ENCODE measurements around the gene MAP9. TPM values are rescaled to one million over a fixed set of nuclear protein-coding genes. Genes with fewer than 3 reads are reported as not detected.

Gene MAP9
- total and polyA plus RNA-seq, 4 donors, result 0.14 to 2.0 (median 0.77) TPM

DNA sequence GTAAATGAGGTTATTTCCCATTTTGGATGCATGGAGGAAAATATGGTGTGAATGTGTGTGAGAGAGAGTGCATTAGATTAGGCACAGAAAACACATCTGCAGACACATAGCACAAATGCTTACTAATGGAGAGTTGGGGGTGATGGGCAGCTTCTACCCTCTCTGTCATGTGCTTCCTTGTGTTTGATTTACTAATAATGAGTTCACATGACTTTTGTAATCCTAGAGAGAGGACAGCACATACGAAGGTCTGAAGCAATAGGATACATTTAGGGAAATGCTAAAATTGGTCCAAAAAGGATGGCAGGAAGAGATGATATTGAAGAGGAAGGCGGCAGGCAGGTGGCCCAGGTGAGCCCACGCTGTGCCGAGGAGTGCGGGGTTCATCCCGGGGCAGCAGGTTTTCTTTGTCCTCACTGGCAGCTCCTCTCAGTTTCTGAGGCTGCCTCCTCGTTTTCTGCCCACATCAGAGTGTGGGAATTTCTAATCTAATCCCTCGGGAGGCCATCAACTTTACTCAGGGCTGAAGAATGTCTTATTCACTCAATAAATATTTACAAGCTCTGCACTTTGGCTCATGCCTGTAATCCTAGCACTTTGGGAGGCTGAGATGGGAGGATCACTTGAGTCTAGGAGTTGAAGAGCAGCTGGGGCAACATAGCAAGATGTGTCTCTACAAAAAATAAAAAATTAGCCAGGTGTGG is 15.9 kb upstream of the MAP9 start:
- Histone ChIP-seq H3K27ac (ENCODE audit: low read depth in 1 of 2, low read length in 2 of 2) (no peak overlapping the region), H3K4me3 (ENCODE audit: low read depth in 1 of 3, low read length in 3 of 3) (no peak overlapping the region), H3K27me3 (ENCODE audit: control insufficient read depth in 4 of 4, insufficient read depth in 4 of 4, low read length in 3 of 4) (peaks cover 0 to 2% (median 0%) of the 10 kb centered on the region in 4 donors), H3K9me3 (ENCODE audit: control insufficient read depth in 4 of 4, low read length in 3 of 4) (no peaks in the 10 kb centered on the region), H3K36me3 (ENCODE audit: control insufficient read depth in 4 of 4, insufficient read depth in 3 of 4, low read depth in 1 of 4, low read length in 3 of 4) (no peaks in the 10 kb centered on the region), H3K9ac (ENCODE audit: low read depth in 1 of 2, low read length in 2 of 2) (no peak overlapping the region), H3K4me1 (ENCODE audit: control insufficient read depth in 4 of 4, insufficient read depth in 4 of 4, low read length in 3 of 4) (no peaks in the 10 kb centered on the region)
- DNase-seq (ENCODE audit: low spot score), result no peak
- no peak for TF ChIP-seq HNF4G (IDR thresholded peaks at IDR 0.05)
- WGBS, result 64% methylated on average over 8 of the region's 8 CpGs

DNA sequence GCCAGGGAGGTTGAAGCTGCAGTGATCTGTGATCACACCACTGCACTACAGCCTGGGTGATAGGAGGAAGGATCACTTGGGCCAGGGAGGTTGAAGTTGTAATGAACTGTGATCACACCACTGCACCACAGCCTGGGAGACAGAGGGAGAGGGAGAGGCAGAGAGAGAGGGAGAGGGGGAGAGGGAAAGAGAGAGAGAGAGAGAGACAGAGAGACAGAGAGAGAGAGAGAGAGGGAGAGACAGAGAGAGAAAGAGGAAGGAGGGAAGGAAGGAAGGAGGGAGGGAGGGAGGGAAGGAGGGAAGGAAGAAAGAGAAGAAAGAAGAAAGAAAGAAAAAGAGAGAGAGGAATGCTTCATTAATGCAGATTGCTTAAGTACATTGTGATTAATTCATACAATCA is 15.2 kb upstream of the MAP9 start:
- Histone ChIP-seq H3K36me3 (ENCODE audit: control insufficient read depth in 4 of 4, insufficient read depth in 3 of 4, low read depth in 1 of 4, low read length in 3 of 4) (no peaks in the 10 kb centered on the region), H3K9ac (ENCODE audit: low read depth in 1 of 2, low read length in 2 of 2) (no peak overlapping the region), H3K27me3 (ENCODE audit: control insufficient read depth in 4 of 4, insufficient read depth in 4 of 4, low read length in 3 of 4) (peaks cover 0 to 2% (median 0%) of the 10 kb centered on the region in 4 donors), H3K27ac (ENCODE audit: low read depth in 1 of 2, low read length in 2 of 2) (no peak overlapping the region), H3K4me1 (ENCODE audit: control insufficient read depth in 4 of 4, insufficient read depth in 4 of 4, low read length in 3 of 4) (no peaks in the 10 kb centered on the region), H3K4me3 (ENCODE audit: low read depth in 1 of 3, low read length in 3 of 3) (no peak overlapping the region), H3K9me3 (ENCODE audit: control insufficient read depth in 4 of 4, low read length in 3 of 4) (no peaks in the 10 kb centered on the region)
- TF ChIP-seq, protein P1, sequence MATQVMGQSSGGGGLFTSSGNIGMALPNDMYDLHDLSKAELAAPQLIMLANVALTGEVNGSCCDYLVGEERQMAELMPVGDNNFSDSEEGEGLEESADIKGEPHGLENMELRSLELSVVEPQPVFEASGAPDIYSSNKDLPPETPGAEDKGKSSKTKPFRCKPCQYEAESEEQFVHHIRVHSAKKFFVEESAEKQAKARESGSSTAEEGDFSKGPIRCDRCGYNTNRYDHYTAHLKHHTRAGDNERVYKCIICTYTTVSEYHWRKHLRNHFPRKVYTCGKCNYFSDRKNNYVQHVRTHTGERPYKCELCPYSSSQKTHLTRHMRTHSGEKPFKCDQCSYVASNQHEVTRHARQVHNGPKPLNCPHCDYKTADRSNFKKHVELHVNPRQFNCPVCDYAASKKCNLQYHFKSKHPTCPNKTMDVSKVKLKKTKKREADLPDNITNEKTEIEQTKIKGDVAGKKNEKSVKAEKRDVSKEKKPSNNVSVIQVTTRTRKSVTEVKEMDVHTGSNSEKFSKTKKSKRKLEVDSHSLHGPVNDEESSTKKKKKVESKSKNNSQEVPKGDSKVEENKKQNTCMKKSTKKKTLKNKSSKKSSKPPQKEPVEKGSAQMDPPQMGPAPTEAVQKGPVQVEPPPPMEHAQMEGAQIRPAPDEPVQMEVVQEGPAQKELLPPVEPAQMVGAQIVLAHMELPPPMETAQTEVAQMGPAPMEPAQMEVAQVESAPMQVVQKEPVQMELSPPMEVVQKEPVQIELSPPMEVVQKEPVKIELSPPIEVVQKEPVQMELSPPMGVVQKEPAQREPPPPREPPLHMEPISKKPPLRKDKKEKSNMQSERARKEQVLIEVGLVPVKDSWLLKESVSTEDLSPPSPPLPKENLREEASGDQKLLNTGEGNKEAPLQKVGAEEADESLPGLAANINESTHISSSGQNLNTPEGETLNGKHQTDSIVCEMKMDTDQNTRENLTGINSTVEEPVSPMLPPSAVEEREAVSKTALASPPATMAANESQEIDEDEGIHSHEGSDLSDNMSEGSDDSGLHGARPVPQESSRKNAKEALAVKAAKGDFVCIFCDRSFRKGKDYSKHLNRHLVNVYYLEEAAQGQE (IDR thresholded peaks at IDR 0.05), result no peak
- TF ChIP-seq RAD21 (IDR thresholded peaks at IDR 0.05) (no peak), HNF4A (conservative IDR thresholded peaks at IDR 0.05) (no peak), NR2F2 (IDR thresholded peaks at IDR 0.05) (no peak), YY1 (IDR thresholded peaks at IDR 0.05) (no peak)
- no peak for DNase-seq (ENCODE audit: low spot score)

DNA sequence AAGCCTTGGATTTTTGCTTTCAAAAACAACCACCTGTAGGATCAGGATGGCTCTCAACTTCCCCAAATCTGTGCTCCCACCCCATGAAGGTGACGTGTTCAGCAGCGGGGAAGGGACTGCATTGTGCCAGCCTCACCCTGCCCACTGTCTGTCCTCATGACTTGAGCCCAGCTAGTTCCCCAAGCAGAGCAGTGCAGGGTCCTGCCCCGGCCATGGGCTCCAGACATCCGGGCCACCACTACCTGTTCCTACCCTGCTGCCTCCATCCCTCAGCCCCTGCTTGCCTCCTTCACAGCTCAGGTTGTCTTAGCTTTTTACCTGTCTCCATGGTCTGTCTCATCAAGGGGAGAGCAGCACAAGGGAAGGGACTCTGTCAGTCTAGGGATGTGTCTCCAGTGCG is 11.4 kb upstream of the MAP9 start:
- TF ChIP-seq, protein P2, sequence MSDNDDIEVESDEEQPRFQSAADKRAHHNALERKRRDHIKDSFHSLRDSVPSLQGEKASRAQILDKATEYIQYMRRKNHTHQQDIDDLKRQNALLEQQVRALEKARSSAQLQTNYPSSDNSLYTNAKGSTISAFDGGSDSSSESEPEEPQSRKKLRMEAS (IDR thresholded peaks at IDR 0.05), result no peak
- TF ChIP-seq FOXA1 (IDR thresholded peaks at IDR 0.05) (no peak), RXRA (IDR thresholded peaks at IDR 0.05) (no peak)
- H3K9me3 ChIP-seq (ENCODE audit: control insufficient read depth in 4 of 4, low read length in 3 of 4), result no peaks in the 10 kb centered on the region
- WGBS, result 85% methylated on average over 5 of the region's 5 CpGs
- H3K27ac ChIP-seq (ENCODE audit: low read depth in 1 of 2, low read length in 2 of 2), result no peak overlapping the region
- DNase-seq (ENCODE audit: low spot score), result no peak
- peaks cover 0 to 2% (median 0%) of the 10 kb centered on the region in 4 donors for H3K27me3 ChIP-seq (ENCODE audit: control insufficient read depth in 4 of 4, insufficient read depth in 4 of 4, low read length in 3 of 4)
- no peaks in the 10 kb centered on the region for H3K4me1 ChIP-seq (ENCODE audit: control insufficient read depth in 4 of 4, insufficient read depth in 4 of 4, low read length in 3 of 4)
- H3K9ac ChIP-seq (ENCODE audit: low read depth in 1 of 2, low read length in 2 of 2), result no peak overlapping the region
- H3K36me3 ChIP-seq (ENCODE audit: control insufficient read depth in 4 of 4, insufficient read depth in 3 of 4, low read depth in 1 of 4, low read length in 3 of 4), result no peaks in the 10 kb centered on the region
- no peak overlapping the region for H3K4me3 ChIP-seq (ENCODE audit: low read depth in 1 of 3, low read length in 3 of 3)

DNA sequence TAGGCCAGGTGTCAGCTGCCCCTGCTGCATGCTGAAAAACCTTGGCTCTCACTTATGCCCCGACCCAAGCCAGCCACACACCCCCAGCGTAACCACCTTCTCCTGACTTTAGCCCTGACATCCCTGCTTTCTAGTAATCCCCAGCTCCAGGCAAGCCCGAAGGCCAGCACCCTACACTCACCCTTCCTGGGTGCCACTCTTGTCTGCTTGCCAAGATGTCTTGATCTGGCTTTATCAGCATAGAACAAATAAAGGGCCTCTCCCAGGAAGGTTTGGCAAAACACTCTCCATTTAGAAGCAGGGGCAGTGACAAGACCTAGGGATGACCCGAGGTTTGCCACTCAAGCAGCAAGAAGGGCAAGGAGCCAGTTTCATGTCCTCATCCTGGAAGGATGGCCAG is 6.8 kb upstream of the MAP9 start:
- Histone ChIP-seq H3K27me3 (ENCODE audit: control insufficient read depth in 4 of 4, insufficient read depth in 4 of 4, low read length in 3 of 4) (peaks cover 0 to 3% (median 0%) of the 10 kb centered on the region in 4 donors), H3K27ac (ENCODE audit: low read depth in 1 of 2, low read length in 2 of 2) (no peak overlapping the region), H3K36me3 (ENCODE audit: control insufficient read depth in 4 of 4, insufficient read depth in 3 of 4, low read depth in 1 of 4, low read length in 3 of 4) (no peaks in the 10 kb centered on the region), H3K9me3 (ENCODE audit: control insufficient read depth in 4 of 4, low read length in 3 of 4) (no peaks in the 10 kb centered on the region), H3K4me3 (ENCODE audit: low read depth in 1 of 3, low read length in 3 of 3) (no peak overlapping the region), H3K4me1 (ENCODE audit: control insufficient read depth in 4 of 4, insufficient read depth in 4 of 4, low read length in 3 of 4) (no peaks in the 10 kb centered on the region), H3K9ac (ENCODE audit: low read depth in 1 of 2, low read length in 2 of 2) (no peak overlapping the region)
- TF ChIP-seq FOXA2 (IDR thresholded peaks at IDR 0.05), result no peak
- no peak for DNase-seq (ENCODE audit: low spot score)
- WGBS, result 55% methylated on average over 4 of the region's 4 CpGs
